Panc1 (cell line): ENCODE measurements around the gene IFITM1.

Experiments
- POLR2AphosphoS5 ChIP-seq: IDR thresholded peaks from 2 replicates; pipeline ENCODE4 v1.6.1; 2012; ENCODE audit warnings: mild to moderate bottlenecking, low read depth, low read length, moderate library complexity
- REST ChIP-seq, 2 experiments: IDR thresholded peaks; 2 replicates each; pipeline ENCODE4 v1.6.1; 2011 to 2012; ENCODE audit warnings: low read depth in 2 of 2, control low read depth in 1 of 2, low read length in 1 of 2, mild to moderate bottlenecking in 1 of 2, moderate library complexity in 1 of 2; ENCODE audit not compliant: insufficient read depth in 1 of 2
- TF ChIP-seq, protein P1 (sequence below): fragments of 450-650 bp; IDR thresholded peaks from 2 replicates; pipeline ENCODE4 v1.5.1; 2017; ENCODE audit warnings: mild to moderate bottlenecking

DNA sequence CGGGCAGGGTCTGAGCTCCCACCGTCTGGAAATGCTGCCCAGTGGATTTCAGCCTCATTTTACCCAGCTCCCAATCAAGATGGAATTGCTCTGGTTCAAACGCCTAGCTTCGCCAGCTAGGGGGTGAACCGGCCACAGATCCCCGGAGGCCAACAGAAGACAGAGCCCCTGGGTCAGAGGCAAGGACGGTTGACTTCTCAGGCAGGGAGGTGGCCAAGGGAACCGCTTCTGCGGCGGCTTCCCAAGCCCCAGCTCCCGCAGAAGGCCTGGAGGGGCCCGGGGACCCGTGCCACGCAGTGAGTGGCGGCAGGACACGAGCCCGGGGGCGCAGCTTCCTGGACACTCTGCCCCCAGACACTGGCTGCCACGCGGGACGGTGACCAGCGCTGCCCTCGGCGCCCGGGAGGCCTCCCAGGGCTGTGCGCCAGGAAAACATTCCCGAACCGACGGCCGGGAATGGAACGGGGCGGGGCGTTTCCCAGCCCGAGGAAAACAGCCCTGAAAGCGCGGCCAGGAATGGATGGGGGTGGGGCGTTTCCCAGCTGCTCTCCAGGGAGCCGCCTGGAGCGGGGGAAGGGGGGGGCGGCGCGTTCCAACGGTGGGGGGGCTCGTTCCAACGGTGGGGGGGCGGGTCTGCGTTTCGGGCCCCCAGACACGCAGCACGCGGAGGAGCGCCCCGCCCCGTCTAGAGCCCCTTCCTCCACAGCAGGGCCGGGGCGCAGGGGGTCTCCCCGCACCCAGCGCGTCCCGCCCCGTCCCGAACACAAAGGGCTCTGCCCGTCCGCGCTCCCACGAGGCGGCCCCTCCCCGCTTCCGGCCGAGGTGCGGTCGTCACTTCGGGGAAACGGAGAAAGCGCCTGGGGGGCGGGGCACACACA is 42.0 kb downstream of the IFITM1 start:
- TF ChIP-seq POLR2AphosphoS5 = peak; percentile 92
- TF ChIP-seq, protein P1, sequence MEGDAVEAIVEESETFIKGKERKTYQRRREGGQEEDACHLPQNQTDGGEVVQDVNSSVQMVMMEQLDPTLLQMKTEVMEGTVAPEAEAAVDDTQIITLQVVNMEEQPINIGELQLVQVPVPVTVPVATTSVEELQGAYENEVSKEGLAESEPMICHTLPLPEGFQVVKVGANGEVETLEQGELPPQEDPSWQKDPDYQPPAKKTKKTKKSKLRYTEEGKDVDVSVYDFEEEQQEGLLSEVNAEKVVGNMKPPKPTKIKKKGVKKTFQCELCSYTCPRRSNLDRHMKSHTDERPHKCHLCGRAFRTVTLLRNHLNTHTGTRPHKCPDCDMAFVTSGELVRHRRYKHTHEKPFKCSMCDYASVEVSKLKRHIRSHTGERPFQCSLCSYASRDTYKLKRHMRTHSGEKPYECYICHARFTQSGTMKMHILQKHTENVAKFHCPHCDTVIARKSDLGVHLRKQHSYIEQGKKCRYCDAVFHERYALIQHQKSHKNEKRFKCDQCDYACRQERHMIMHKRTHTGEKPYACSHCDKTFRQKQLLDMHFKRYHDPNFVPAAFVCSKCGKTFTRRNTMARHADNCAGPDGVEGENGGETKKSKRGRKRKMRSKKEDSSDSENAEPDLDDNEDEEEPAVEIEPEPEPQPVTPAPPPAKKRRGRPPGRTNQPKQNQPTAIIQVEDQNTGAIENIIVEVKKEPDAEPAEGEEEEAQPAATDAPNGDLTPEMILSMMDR = no peak
- peak in 1 of 2 experiments; percentile 78; a peak in 2 of 4 replicates for TF ChIP-seq REST (IDR thresholded peaks at IDR 0.05; ENCODE audit: insufficient read depth in 1 of 2, low read depth in 2 of 2, low read length in 1 of 2)
